HL-60 (cell line): ENCODE data around the gene ST6GALNAC6.

Experiments used
- POLR2AphosphoS5 ChIP-seq: IDR thresholded peaks from 2 replicates; pipeline ENCODE4 v1.6.1; 2012; ENCODE audit warnings: low read depth
- TF ChIP-seq, protein P1 (sequence below): IDR thresholded peaks from one replicate; pipeline ENCODE4 v1.5.1; 2011; ENCODE audit warnings: low read length, control low read depth, inconsistent platforms; ENCODE audit not compliant: insufficient read depth
- TF ChIP-seq, protein P2 (sequence below): IDR thresholded peaks from 2 replicates; pipeline ENCODE4 v1.6.1; 2012; ENCODE audit warnings: low read depth; ENCODE audit not compliant: insufficient replicate concordance

DNA sequence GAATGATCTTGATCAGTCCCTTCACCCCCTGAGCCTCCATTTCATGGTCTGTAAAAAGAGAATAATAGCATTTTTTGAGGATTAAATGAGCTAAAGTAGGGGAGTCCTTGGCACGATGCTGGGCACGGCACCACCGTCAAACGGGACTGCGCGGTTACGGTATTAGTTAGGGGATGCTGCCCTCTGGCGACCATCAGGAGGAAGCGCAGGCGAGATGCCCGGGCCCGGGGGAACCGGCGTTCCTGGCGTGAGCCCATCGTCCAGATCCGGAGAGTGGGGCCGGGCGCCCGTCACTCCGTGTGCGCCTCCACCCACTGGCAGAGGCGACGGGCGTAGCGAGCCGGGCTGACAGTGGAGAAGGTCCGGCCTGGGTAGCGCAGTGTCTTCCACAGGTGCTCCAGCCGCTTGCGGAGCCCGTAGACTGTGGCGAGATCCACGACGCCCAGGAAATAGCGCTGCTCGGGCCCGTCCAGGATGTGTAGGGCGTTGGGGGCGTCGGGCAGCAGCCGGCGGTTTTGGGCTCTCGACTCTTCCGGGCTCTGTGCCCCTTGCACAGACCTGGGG, 22.2 kb upstream of the ST6GALNAC6 start:
- TF ChIP-seq, protein P1, sequence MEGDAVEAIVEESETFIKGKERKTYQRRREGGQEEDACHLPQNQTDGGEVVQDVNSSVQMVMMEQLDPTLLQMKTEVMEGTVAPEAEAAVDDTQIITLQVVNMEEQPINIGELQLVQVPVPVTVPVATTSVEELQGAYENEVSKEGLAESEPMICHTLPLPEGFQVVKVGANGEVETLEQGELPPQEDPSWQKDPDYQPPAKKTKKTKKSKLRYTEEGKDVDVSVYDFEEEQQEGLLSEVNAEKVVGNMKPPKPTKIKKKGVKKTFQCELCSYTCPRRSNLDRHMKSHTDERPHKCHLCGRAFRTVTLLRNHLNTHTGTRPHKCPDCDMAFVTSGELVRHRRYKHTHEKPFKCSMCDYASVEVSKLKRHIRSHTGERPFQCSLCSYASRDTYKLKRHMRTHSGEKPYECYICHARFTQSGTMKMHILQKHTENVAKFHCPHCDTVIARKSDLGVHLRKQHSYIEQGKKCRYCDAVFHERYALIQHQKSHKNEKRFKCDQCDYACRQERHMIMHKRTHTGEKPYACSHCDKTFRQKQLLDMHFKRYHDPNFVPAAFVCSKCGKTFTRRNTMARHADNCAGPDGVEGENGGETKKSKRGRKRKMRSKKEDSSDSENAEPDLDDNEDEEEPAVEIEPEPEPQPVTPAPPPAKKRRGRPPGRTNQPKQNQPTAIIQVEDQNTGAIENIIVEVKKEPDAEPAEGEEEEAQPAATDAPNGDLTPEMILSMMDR: peak; percentile 73
- no peak for TF ChIP-seq POLR2AphosphoS5
- TF ChIP-seq, protein P2, sequence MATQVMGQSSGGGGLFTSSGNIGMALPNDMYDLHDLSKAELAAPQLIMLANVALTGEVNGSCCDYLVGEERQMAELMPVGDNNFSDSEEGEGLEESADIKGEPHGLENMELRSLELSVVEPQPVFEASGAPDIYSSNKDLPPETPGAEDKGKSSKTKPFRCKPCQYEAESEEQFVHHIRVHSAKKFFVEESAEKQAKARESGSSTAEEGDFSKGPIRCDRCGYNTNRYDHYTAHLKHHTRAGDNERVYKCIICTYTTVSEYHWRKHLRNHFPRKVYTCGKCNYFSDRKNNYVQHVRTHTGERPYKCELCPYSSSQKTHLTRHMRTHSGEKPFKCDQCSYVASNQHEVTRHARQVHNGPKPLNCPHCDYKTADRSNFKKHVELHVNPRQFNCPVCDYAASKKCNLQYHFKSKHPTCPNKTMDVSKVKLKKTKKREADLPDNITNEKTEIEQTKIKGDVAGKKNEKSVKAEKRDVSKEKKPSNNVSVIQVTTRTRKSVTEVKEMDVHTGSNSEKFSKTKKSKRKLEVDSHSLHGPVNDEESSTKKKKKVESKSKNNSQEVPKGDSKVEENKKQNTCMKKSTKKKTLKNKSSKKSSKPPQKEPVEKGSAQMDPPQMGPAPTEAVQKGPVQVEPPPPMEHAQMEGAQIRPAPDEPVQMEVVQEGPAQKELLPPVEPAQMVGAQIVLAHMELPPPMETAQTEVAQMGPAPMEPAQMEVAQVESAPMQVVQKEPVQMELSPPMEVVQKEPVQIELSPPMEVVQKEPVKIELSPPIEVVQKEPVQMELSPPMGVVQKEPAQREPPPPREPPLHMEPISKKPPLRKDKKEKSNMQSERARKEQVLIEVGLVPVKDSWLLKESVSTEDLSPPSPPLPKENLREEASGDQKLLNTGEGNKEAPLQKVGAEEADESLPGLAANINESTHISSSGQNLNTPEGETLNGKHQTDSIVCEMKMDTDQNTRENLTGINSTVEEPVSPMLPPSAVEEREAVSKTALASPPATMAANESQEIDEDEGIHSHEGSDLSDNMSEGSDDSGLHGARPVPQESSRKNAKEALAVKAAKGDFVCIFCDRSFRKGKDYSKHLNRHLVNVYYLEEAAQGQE: no peak
